GM21526 (cell line): ENCODE measurements around the gene FSIP1.
A peak's percentile ranks its signal among the peaks of the same experiment; 100 is the strongest.
"Not testable (repeated sequence)": the region's sequence is repeated elsewhere in the genome, so short reads cannot be mapped to it uniquely, and the experiment has no call there.

Experiments used
- ATAC-seq: cut with Tn5 transposase; IDR thresholded peaks from one replicate; pipeline ENCODE4 v1.9.1; 2021; ENCODE audit warnings: moderate library complexity; ENCODE audit not compliant: unreplicated experiment, low FRiP score

Gene FSIP1

DNA sequence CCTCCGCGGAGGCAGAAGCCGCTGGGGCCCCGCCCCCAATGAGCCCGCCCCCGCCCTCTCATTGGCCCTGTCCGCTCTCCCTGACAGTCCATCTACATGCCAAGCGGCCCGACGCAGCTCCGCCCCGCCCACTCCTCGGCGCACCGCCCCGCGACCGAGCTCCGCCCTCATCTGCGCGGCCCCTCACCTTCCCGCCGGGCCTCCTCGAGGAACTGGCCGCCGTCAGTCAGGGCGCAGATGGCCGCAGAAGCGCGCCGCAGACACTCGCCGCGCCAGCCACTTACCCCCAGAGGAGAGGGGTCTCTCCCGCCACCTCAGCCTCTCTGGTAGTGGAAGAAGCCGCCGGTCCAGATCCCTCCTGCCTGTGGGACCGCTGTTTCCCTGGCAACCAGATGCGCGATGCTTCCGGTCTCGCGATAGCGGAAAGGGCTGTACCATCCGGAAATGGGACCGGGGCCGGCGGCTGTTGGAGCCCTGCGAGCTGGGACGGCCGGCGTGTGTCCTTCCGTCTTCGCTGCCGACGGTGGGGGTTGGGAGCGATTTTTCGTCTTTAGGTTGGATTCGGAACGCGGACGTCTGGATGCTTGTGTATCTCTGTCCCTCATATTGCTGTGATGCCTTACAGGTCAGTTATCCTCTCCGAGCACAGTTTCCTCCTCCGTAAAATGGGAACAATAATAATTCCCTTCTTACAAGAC is at the start of gene FSIP1:
FSIP1 (minus strand) TSS at position 401 of the 698 bp plus-strand sequence. CDS start 6,317 bp downstream, outside the sequence.
- ATAC-seq, result peak; percentile 95

DNA sequence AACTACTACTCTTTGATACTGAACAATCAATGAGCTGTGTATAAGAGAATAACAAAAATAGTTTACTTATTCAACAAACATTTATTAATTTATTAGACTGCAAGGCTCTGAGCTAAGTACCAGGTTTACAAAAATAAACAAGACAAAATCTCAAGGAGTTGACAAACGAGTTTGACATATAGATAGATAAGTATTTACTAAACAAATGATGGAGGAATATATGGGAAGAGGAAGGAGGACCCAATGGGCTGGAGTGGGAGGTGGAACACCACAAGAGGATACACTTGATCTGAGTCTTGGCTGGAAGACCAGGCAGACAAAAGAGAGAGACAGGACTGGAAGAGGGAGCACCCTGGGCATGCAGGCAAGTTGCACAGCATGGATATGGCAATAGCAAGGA is 47.5 kb upstream of the FSIP1 start:
- no peak for ATAC-seq

DNA sequence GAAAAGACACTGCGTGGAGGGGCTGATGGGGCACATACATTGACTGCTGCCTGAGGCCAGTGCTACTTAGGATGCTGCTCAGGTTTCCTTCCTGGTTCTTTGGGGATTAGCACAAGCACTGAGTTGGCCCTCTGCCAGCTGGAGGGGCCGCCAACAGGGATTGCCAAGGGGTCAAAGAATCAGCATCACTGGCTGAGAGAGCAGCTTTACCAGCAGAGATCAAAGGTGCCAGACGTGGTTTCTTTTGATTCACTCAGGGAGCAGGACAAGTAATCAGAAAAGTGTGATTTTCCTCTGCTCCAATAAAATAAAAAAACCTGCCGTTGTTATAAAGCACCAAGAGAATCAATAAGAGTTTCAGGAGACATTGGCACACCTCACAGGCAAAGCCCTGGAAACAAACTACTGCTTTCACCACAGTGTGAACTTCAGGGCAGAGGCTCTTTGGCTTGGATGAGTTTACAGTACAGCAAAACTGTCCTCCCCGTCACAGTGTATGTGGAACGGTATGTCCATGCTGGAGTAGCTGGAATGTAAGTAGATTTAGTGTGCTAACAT is 45.8 kb upstream of the FSIP1 start:
- no peak for ATAC-seq

GRCh38 chr15:39826975-39827374 is 44.3 kb upstream of the FSIP1 start:
- ATAC-seq, result no peak

GRCh38 chr15:39823634-39824033 is 41.0 kb upstream of the FSIP1 start:
- no peak for ATAC-seq

DNA sequence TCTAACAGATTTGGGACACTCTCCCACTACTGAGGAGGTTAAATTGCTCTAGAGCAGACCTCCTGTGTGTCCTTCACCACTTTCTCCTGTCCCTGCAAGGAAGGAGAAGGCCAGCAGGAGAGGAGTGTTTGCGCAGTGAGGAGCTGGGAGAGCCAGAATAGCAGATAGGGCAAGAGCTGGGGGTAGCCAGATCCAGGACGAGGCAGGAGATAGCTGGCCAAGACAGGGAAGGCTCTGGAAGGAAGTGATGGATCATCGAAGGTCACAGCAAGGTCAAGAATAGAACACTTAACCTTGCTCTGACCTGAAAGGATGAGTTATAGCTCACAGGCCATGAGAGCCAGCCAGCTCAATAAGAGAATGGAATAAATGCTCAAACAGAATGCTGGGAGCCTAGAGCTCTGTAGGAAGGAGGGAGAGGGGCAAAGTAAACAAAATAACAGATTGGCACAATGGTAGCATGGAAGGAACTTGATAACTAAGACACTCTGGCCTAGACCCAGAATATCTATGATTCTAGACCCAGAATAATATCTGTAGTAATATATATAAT is 37.5 kb upstream of the FSIP1 start:
- no peak for ATAC-seq

- no peak for ATAC-seq
Measured at GRCh38 chr15:39819533-39819932, 36.9 kb upstream of the FSIP1 start.

DNA sequence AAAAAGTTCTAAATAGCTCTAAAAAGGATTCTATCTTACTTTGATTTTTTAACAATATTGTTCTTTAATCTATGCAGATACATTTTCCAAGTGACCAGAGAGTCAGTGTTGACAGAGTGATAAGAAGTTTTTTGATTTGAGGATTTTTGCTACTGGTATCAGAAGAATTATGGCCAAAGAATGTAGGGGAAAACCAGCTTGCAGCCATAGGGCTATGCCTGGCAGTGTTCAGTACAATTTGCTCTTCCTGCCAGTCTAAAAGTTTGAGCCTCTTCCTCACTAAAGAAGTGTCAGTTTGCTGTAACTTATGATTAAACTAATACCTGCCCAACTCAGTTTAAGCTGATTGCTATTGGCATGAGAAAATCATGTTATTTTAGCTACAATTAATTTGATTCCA is 35.3 kb upstream of the FSIP1 start:
- ATAC-seq, result no peak

DNA sequence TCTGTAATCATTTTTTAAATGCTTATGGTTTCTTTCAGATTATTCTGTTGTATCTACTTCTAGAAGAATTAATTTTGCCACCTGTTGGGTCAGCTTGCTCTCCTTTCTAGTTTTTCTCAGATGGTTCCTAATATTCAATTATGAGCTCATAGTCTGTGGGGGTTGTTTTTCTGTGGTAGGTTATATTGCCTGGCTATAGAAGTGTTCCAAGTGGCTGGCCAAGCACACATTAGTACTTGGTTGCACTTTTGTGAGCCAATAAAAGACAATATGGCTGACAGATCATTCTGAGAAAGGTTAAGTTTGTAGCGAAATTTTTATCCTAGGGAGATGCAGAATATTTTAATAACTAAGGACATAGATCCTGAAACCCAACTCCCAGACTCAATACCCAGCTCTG is 31.8 kb upstream of the FSIP1 start:
- ATAC-seq, result no peak

DNA sequence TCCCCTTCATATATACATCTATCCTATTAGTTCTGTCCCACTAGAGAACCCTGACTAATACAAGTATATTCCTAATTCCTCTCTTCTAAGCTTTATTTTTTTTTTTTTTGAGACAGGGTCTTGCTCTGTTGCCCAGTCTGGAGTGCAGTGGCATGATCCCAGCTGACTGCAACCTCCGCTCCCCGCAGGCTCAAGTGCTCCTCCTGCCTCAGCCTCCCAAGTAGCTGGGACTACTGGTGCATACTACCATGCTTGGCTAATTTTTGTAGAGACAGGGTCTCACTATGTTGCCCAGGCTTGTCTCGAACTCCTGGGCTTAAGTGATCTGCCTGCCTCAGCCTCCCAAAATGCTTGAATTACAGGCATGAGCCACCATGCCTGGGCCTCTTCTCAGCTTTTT is 30.0 kb upstream of the FSIP1 start:
- not testable (repeated sequence) for ATAC-seq

- ATAC-seq, result no peak
Measured at GRCh38 chr15:39808909-39809308, 26.3 kb upstream of the FSIP1 start.

- ATAC-seq, result no peak
Measured at GRCh38 chr15:39807791-39808190, 25.1 kb upstream of the FSIP1 start.

- ATAC-seq, result no peak
Measured at GRCh38 chr15:39804026-39804425, 21.4 kb upstream of the FSIP1 start.

- no peak for ATAC-seq
Measured at GRCh38 chr15:39803016-39803415, 20.4 kb upstream of the FSIP1 start.

- peak; percentile 69 for ATAC-seq
Measured at GRCh38 chr15:39801641-39802309, 19.1 kb upstream of the FSIP1 start.

GRCh38 chr15:39799552-39800011 is 16.9 kb upstream of the FSIP1 start:
- ATAC-seq, result no peak

DNA sequence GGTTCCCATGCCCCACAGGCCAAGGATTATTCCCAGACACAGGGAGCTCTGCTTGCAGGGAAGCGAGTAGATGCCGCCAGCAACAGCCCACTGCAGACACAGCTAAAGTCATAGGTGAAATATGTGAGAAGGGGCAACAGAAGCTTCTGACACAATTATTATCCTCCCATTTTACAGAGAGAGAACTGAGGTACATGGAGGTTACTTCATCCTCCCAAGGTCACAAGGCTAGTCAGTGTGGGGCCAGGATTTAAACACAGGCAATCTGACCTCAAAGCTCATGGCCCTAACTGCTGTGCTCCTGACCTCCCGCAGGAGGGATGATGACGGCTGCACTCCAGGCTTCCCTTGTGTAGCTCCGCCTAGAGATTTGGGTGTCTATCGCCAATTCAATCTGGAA is 15.7 kb upstream of the FSIP1 start:
- no peak for ATAC-seq

GRCh38 chr15:39797407-39797806 is 14.8 kb upstream of the FSIP1 start:
- ATAC-seq, result no peak

GRCh38 chr15:39796601-39797000 is 14.0 kb upstream of the FSIP1 start:
- no peak for ATAC-seq

DNA sequence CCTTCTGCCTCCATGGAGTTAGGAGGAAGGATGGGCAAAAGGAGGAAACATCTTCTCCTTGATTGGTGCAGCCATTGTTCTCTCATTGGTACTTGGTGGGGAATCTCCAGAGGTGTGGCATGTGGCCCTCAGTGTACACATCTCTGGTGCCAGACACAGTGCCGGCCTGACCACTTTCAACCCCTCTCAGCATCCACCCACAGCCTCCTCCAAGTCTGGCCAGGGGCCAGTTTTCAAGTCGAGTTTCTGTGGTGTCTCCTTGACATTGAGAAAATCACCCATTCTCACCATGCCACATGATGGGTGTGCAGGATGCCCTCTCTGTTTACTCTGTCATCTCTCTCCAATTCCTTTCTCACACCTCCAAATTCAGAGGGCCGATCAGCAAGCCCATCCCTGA is 12.8 kb upstream of the FSIP1 start:
- ATAC-seq, result no peak

- ATAC-seq, result no peak
Measured at GRCh38 chr15:39794954-39795353, 12.3 kb upstream of the FSIP1 start.

GRCh38 chr15:39793923-39794322 is 11.3 kb upstream of the FSIP1 start:
- ATAC-seq, result no peak
